ENCODE results near the gene MAPK8IP1.

MAPK8IP1 gene

DNA sequence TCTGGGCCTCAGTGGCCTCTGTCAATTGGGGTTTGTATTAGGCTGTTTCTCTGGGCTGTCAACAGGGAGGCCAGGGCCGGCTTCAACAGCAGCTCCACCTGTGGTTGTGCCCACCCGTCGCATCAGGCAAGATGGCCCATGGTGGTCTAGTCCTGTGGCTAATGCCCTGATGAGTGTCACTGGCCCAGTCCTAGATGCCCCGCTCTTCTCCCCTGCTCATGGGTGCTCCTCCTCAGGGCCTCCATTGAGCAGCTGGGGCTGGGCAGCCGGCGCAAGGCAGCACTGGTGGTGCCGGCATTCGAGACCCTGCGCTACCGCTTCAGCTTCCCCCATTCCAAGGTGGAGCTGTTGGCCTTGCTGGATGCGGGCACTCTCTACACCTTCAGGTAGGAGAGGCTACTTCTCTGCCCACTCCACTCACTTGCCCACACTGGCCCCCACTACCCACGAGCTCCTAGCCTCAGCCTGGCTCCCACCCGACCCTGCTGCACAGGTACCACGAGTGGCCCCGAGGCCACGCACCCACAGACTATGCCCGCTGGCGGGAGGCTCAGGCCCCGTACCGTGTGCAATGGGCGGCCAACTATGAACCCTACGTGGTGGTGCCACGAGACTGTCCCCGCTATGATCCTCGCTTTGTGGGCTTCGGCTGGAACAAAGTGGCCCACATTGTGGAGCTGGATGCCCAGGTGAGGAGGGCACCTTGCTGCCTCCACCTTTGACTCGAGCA is 42.4 kb downstream of the MAPK8IP1 start:
- no peak for DNase-seq

DNA sequence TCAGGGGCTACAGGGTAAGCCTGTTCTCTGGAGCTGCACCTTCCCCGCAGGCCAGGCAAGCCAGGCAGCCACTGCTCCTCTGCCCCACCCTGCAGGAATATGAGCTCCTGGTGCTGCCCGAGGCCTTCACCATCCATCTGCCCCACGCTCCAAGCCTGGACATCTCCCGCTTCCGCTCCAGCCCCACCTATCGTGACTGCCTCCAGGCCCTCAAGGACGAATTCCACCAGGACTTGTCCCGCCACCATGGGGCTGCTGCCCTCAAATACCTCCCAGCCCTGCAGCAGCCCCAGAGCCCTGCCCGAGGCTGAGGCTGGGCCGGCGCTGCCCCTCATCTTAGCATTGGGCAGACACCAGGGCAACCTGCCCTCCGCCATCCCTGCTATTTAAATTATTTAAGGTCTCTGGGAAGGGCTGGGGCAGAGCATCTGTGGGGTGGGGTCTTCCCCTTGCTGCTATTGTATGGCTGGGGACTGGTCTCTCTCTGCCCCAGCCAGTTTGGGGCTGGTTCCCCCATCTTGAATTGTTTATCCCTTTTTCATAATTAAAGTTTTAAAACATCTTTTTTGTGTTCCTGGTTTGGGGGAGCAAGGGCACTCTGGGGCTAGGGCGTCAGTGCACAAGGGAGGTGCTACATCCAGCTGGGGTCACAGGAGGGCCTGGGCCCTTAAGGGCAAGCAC is 43.2 kb downstream of the MAPK8IP1 start:
- DNase-seq = no peak

DNA sequence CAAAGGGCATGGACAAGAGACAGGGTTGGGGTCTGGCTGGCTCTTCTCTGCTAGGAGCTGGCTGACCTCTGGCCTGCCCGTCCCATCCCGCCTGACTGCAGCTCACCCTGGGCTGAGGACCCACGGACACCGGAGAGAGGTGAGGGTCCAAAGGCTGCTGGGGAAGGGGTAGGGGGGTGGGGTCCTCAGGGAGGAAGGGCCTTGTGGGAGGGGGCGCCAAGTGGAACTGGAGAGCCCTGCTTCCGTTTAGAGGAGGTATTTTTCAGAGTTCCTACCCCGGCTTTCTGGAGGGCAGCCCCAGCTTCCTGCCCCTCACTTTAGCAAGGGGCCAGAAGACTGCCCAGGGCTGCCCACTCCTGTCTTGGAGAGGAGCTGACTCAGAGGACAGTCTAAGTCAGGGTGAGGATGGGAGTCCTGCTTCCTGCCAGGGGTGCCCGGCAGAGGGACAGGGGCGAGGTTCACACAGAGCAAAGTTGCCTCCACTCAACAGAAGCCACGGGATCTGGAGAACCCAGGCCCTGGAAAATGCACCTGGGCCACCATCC is 44.1 kb downstream of the MAPK8IP1 start:
- no peak for DNase-seq

DNA sequence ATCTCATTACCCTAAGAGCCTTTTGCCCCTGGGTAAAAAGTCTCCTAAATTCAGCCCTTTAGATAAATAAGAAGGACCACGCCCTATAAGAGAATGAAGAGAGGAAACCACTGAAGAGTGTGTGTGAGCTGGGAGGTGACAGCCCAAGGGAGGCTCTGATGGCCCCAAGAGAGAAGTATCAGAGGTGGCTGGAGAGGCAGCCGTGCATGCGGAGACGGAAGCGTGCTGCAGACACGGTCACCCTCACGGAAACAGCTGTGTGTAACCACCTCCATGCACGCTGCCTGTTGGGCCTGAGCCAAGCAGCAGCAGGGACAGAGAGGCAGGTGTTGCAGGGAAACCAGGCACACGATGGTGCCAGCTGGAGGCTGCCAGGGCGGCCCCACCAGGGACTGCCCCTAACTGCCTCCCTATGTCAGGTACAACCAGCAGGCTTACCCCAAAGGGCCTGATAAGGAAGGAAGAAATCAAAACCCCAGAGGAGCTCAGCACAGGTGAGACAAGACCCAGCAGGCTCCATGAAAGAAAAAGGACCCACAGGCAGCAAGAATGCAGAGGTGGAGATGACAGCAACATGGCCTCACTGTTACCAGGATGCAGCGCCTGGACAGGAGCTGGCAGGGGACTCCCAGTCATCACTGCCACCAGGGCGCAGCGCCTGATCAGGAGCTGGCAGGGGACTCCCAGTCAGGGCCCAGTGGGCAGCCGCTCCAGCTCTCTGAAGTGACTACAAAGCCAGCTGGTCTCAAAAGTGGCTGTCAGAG is 44.8 kb downstream of the MAPK8IP1 start:
- DNase-seq = peak; percentile 80

DNA sequence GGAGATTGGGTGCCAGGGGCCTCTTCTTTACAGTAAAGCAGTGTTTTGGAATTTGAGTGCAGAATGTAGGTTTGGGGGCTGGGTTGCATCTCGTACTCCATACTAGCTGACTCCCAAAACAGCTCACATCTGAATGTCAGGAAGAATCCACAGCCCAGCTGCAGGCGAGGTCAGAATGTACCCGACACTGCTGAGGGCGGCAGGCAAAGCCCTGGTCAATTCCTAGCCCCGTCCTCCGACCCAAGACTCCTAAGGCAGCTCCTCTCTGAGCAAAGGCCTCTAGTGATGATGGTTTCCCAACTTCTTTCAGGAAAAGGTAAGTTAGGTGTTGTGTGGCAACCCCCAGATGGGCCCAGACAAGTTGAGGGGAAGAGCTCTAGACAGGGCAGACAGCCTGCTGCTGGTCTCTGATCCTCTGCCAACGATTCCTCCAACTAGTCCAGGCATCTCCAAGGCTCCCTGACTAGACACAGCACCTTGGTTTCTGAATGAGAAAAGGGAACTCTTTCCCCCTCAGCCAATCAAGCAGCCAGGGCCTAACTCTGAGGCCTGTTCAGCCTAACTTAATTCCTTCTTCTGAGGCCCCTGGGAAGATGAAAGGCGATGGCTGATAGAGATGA is 45.6 kb downstream of the MAPK8IP1 start:
- no peak for DNase-seq

DNA sequence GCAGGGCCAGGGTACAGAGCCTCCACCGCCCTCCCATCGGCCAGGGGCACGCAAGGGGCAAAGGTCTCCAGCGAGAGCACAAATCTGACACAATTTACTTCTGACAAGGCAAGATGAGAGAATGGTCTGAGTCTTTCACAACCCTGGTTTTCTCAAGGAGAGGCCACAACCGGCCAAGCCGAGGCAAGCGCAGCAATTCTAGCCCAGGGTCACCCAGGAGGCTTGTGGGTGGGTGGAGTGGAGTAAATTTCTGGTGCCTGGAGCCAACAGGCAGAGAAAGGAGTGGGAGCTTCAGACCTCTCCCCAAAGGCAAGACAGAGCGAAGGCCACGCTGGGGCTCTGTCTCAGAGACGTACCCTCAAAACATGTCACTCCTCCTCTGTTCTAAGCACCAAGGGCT is 46.3 kb downstream of the MAPK8IP1 start:
- DNase-seq = no peak

DNA sequence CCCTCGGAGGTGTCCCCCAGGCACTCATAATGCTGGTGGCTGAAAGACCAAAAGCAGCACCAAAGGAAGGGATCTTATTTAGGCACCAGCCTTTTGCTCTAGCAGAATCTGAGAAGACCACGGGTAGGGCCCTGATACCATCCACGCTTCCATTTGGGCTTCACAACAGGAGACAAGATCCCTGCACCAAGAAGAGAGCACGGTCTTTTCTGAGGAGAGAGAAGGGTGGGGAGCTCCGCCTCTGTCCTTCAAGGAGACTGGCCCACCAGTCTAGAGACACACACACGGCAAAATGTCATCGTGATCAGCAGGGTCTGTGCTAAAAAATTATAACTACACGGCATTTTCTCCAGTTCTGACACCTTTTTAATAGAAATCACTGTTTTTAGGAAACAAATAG is 46.8 kb downstream of the MAPK8IP1 start:
- DNase-seq = no peak

DNA sequence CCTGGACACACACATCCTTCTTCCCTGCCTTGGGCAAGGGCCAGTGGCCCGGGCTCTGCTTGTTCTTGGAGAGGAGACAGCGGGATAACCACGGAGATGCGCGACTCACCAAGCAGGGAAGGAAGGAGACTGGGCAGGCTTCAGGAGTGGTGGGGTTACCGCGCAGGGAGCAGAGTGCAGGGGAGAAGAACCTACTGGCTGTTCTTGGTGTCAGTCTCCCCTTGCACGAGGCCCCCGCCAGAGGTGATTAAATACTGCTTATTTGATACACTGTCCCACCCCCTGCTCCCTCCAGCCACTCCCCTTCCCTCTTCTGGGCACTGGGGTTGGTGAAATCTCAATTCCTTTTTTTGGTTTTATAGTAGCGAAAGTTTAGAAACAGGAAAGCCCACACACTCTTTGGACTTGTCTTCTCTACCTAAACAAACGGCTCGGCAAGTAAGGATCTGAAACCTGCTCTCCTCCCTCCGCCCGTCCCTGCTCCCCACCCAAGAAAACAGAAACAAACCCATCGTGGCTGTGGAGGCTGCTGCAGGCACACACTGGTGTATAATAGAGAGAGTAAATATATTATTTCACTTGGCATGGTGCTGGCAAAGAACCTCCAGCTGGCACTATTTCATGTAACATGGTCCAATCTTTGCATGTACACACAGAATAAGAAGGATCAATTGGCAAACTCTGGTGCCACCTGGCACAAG is 47.8 kb downstream of the MAPK8IP1 start:
- no peak for DNase-seq

DNA sequence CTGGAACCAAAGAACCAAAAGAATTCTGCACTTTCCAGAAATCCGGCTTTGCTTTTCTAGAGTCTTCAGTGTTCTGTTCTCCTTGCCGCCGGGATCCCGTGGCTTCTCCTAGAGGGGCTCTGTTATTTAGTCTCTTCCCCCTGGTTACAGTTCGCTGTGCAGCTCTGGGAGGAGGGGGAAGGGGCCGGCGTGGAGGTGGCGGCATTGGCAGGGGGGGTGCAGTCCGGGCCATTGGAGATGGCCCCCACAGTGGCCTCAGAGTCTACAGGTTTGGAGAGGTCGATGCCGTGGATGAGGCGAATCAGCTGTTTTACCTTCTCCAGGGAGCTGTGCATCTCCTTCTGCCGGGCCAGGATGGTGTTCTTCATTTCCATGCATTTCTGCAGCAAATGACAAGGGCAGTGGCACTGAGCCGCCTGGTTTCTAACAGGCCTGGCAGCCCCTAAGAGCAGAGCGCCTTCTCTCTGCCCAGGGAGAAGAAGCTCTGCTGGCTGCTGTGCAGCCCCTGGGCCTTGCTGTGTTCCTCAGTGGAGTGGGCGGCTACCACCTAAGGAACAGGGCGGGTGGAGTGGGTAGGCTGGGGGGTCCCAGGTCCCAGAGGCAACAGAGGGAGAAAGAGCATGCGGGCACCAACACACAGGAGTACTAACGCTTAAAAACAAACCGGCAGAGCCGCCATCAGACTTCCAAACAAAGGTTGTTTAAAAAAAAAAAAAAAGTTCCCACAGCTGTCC is 48.6 kb downstream of the MAPK8IP1 start:
- no peak for DNase-seq

DNA sequence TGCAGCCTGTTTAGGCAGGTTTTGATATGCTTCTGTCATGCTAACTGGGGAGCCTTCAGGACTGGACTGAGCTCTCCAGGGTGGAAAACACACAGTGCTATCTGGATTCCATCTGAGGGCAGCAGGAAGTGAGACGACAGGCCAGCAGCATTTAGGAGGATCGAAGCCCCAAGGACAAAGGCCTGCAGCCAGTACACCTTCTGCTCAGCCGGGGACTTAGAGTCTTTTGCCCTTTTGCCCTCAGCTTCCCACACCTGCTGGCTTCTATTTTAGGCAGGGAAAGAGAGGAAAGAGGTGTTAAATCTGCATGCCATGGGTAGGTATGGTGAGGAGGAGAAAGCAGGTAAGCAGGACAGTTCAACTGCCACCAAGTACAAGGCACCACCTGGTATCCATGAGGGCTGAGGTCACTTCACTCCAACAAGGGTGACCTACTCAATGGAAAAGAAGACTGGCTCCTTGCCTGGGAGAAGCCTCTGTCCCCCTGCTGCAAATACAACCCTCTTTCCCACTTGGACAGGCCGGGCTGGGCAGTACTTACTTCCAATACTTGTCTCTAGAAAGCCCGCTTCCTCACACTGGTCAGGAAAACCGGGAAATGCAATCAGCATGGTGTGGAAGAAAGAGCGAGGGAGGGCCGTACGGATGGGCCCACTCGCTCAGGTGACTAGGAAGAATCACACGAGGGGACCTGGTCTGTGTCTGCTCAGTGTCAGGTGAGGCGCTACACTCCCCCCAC is 49.3 kb downstream of the MAPK8IP1 start:
- DNase-seq = peak; percentile 18

DNA sequence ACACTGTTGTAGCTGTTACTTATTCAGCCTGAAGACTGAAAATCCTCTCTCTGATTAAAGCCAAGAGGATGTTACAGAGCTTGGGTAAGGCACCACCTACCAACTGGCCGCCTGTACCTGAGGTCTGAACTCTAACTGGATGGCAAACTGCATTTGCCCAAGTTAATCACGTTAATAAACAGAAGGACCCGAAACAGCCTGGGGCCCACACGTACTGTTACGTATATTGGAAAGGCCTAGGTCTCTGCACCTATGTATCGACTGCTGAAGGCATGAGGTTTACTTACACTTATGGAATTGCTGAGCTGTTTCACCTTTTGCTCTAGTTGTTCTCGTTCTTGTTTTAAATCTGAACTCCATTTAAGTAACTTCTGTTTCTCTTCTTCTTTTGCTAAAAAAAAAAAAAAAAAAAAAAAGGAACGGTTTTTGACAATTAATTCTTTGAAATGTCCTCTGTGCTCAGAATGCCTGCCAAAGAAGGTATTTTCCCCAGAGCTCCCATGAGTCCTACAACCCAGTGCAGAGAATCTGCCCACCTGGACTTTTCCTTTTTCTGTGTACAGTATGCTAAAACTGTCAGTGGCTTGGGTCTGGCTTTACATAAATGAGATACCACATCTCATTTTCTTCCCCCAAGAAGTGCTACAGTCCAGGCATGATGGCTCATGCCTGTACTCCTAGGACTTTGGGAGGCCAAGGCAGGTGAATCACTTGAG is 50.1 kb downstream of the MAPK8IP1 start:
- no peak for DNase-seq

DNA sequence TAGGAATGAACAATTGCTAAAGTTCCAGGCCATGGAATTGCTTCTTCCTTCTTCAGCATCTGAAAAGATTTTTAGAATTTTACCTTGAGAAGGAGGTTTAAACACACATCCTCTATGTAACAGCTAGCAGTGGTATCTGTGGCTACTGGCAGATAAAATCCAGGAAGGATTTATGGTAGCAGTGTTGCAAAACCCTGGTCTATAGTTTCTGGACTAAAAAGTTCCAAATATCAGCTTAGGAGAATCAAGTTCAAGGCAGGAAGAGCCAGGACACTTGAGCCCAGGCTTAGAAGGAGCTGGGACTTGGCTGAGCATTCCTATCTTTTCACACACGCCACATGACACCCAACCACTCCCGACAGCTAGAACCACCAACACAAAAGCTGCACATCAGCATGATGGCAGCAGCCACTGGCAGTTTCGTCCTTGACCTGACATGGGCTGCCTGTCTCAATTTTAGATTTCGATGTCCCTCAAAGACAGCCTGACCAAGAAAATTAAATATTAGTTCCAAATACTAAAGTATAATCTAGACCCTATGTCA is 51.1 kb downstream of the MAPK8IP1 start:
- no peak for DNase-seq

DNA sequence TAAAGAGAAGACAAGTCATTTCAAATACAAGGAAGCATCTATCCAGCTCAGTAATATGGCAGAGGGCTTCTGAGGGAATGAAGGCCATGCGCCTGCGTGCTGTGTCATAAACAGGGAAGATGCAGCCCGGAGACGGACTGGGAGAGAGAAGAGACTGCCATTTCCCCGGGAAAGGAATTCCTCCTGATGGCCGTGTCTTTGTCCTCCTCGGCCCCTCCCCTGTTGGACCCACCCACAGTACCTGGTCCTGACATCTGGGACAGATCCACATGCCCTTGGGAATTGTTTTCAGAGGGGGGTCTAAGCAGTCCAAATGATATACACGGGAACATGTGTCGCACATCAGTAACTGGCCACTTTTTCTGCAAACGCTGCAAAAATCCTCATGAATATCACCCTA is 52.5 kb downstream of the MAPK8IP1 start:
- no peak for DNase-seq

DNA sequence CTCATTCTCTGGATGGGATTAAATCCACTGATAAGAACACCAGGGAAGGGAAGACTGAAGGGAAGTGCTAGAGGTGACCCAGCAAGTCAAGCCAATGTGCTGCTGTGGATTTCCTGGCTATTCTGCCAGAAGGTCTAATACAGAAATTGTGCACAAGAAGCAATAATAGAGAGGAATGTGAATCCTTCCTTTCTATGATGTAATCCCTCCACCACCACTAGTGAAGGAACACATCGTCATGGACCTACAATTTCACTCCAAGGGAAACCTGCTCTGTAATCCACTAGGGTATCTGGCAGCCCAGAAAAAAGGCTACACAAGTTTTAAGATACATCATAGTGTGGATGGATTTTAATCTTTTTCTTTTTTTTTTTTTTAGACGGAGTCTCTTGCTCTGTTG is 54.4 kb downstream of the MAPK8IP1 start:
- DNase-seq = no peak

DNA sequence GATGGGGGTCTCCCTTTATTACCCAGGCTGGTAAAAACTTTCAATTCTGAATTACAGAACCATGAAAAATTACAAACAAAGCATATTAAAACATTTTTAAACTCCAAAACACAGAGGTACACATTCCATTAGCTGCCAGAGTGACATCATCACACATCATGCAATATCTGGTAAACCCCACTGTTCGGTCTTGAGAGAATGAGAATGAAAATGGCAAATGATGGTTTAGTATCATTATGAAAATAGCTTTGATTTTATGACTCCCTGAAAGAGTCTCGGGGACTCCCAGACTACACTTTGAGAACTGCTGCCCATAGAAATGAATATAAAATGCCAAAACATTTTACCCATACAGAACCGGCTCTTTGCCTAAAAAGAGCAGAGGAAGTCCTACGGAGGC is 55.8 kb downstream of the MAPK8IP1 start:
- DNase-seq = no peak

DNA sequence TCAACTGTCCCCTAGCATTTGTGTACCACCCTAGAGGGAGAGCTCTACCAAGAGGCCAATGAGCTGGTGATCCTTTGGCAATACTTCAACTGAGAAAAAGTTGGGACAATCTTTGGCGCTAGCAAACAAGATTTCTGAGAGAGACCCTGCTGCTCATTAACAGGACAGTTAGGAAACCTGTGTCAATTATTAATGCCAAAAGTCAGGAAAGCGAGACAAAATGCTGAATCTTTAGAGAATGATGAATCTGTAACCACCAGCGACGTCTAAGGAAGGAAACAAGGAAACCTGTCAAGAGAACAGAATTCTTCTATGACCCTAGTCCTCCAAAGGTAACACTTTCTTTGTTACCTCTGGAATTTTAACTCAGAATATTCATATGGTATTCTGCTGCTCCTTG is 56.9 kb downstream of the MAPK8IP1 start:
- DNase-seq = no peak

DNA sequence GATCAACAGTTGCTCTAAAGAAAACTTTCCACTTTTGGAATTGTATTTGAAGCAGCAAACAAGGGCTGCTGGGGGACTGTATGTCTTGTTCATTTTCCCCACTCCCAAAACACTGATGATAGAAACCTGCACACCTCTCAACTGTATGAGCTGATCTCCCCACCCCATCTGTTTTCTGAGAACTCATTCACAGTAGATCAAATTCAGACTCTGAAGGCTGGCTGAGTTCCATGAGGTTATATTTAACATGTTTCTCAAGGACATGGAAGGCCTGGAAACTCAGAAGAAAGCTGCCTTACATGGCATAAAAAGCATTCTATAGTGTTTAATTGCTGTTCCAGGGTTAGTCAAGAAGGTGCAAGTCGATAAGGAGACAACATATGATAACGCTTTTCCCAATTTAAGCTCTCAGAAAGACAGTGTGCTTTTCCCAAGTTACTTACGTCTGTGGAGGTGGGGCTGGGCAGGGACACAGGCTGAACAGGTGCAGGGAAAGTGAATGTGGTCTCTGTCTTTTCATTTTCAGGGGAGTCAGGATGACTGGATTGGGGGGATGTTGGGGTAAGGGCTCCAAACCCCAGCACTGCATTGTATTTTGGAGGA is 60.0 kb downstream of the MAPK8IP1 start:
- no peak for DNase-seq

DNA sequence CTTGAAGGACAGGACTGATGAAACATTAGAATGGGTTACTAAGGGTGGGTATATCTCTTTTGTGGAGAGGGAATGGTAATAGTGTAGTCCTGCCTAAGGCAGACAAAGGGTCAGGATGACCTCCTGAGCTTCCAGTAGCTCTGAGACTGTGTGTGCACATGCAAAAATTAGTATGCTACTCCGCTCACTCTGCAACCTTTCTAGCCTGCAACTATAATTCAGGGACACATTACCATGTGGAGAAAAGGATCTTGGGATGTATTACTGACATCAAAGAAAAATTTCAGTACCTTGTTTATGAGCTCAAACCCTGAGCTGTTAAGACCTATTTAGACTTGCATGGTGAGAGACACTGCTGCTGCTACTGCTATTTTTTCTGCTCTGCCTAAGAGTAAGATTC is 62.4 kb downstream of the MAPK8IP1 start:
- DNase-seq = no peak

DNA sequence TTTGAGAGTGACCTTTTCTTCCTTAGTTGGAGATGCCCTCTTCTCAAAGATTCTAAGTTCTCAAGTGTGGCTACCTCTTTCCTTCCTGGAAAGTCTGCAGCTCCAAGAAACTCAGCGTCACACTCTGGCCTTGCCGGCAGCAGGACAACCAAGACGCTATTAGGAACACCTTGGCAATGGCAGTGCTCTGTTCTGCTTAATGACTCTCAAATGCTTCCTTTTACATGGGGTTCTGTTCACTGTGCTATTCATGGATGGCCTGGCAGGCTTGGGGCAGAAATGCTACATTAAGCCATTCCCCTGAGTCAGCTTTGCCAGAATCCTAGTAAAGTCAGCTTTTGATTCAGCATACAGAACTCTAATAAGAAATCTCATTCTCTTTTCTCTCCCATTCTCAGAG is 62.9 kb downstream of the MAPK8IP1 start:
- no peak for DNase-seq

DNA sequence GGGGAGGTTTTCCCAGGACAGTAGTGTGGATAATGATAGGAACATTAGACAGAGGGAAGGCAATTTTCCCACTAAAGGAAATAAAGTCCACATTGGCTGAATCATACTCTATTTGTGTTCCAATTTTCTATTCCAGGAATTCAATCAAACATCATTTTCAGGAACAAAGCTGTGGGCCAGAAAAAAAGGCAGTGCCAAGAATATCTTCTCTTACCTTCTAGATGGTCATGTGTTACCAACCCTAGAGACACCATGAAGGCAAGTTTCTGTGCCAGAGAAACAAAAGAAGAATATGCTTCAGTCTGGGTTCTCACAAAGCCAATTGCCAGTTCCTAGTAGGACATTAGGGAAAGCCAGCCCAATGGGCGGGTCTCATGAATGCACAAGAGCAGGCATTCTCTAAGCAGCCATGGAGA is 64.5 kb downstream of the MAPK8IP1 start:
- DNase-seq = no peak

Data from NCI-H2171 (cell line).